ENCODE data around the gene PPARD. TPM values are rescaled to one million over a fixed set of nuclear protein-coding genes. Genes with fewer than 3 reads are reported as not detected.

PPARD gene
- total RNA-seq, 1 donor from 2014 or later, result 21.4 TPM

- H3K4me1 Mint-ChIP-seq, result no peaks in the 10 kb centered on the region
- peaks cover 51% of the 10 kb centered on the region for H3K36me3 Mint-ChIP-seq (ENCODE audit: low read depth)
- H3K9me3 Mint-ChIP-seq, result no peaks in the 10 kb centered on the region
- no peak for ATAC-seq (ENCODE audit: low read depth)
- H3K27ac Mint-ChIP-seq, result no peak overlapping the region
- intact Hi-C loops (cut with micrococcal nuclease), result no loop called here
- no peak for DNase-seq
- TF ChIP-seq CTCF (IDR thresholded peaks at IDR 0.05), result no peak
- ChIA-PET POLR2A (interaction anchor here (0.5 kb wide), 1 partner anchor 652 kb away, joined by 9 read pairs; no protein-coding TSS in a partner anchor), CTCF (no interaction called here)
- no peaks in the 10 kb centered on the region for H3K27me3 Mint-ChIP-seq
- H3K4me3 Mint-ChIP-seq, result no peak overlapping the region
Measured at GRCh38 chr6:35461270-35461669, 118.9 kb downstream of the PPARD start.

GRCh38 chr6:35463292-35463691 is 120.9 kb downstream of the PPARD start:
- no peak for TF ChIP-seq CTCF (IDR thresholded peaks at IDR 0.05)
- ATAC-seq (ENCODE audit: low read depth), result no peak
- Mint-ChIP-seq H3K4me1 (peaks cover 12% of the 10 kb centered on the region), H3K4me3 (no peak overlapping the region), H3K9me3 (no peaks in the 10 kb centered on the region), H3K27me3 (no peaks in the 10 kb centered on the region), H3K27ac (no peak overlapping the region), H3K36me3 (ENCODE audit: low read depth) (peaks cover 55% of the 10 kb centered on the region)
- CTCF ChIA-PET, result no interaction called here
- no peak for DNase-seq
- POLR2A ChIA-PET, result interaction anchor here (0.6 kb wide), 1 partner anchor 66 kb away, joined by 9 read pairs; no protein-coding TSS in a partner anchor
- intact Hi-C loops (cut with micrococcal nuclease), result no loop called here

GRCh38 chr6:35465646-35466045 is 123.3 kb downstream of the PPARD start:
- ChIA-PET CTCF (interaction anchor here (0.9 to 1.5 kb wide), 3 partner anchors 122 to 138 kb away, joined by 3 to 4 read pairs (median 3); no protein-coding TSS in a partner anchor), POLR2A (interaction anchor here (1.8 kb wide), 1 partner anchor 14 kb away, joined by 6 read pairs; the partner anchor contains the start of gene FANCE)
- intact Hi-C loops (cut with micrococcal nuclease), result loop anchor here (5.0 kb wide), 1 partner anchor 1678 kb away; the partner anchor contains the start of gene LEMD2
- TF ChIP-seq CTCF (IDR thresholded peaks at IDR 0.05), result no peak
- H3K9me3 Mint-ChIP-seq, result no peaks in the 10 kb centered on the region
- H3K27me3 Mint-ChIP-seq, result no peaks in the 10 kb centered on the region
- H3K27ac Mint-ChIP-seq, result no peak overlapping the region
- ATAC-seq (ENCODE audit: low read depth), result no peak
- H3K4me3 Mint-ChIP-seq, result no peak overlapping the region
- DNase-seq, result no peak
- peaks cover 27% of the 10 kb centered on the region for H3K4me1 Mint-ChIP-seq
- H3K36me3 Mint-ChIP-seq (ENCODE audit: low read depth), result peaks cover 62% of the 10 kb centered on the region

- Mint-ChIP-seq H3K27me3 (no peaks in the 10 kb centered on the region), H3K9me3 (no peaks in the 10 kb centered on the region), H3K36me3 (ENCODE audit: low read depth) (peaks cover 72% of the 10 kb centered on the region), H3K27ac (peak within 1 kb of the TSS; percentile 98), H3K4me3 (peak within 1 kb of the TSS; percentile 96), H3K4me1 (peaks cover 45% of the 10 kb centered on the region)
- ATAC-seq (ENCODE audit: low read depth) (peak; percentile 85), DNase-seq (peak; percentile 87)
- ChIA-PET POLR2A (interaction anchor here (0.7 to 3.4 kb wide), 19 partner anchors 11 to 268 kb away, joined by 3 to 20 read pairs (median 5); partner anchors contain the start of genes DEF6, FANCE, PPARD and TEAD3), CTCF (interaction anchor here (0.8 to 3.1 kb wide), 9 partner anchors 14 to 175 kb away, joined by 3 to 19 read pairs (median 5); partner anchors contain the start of genes DEF6, FANCE and PPARD)
- no peak for TF ChIP-seq CTCF (IDR thresholded peaks at IDR 0.05)
- intact Hi-C loops (cut with micrococcal nuclease), result loop anchor here (1.0 to 5.0 kb wide), 7 partner anchors 16 to 1681 kb away; partner anchors contain the start of genes ARMC12, DEF6, FANCE and LEMD2
Measured at GRCh38 chr6:35468181-35468979, 126.0 kb downstream of the PPARD start, which contains the start of gene RPL10A. TSS of gene RPL10A (plus strand) at chr6:35468401. CDS start at chr6:35468435, 34 bp downstream.

Data from activated B cell treated with CpG ODN at 0.5 μM for 24 hours (primary cell).